HL-60 (cell line): ENCODE results near the gene SNTG2.

Source experiments
- POLR2AphosphoS5 ChIP-seq: IDR thresholded peaks from 2 replicates; pipeline ENCODE4 v1.6.1; 2012; ENCODE audit warnings: low read depth
- SPI1 ChIP-seq: IDR thresholded peaks from 2 replicates; pipeline ENCODE4 v1.6.1; 2012; ENCODE audit warnings: low read depth, mild to moderate bottlenecking, borderline replicate concordance
- TF ChIP-seq, protein P1 (sequence below): IDR thresholded peaks from one replicate; pipeline ENCODE4 v1.5.1; 2011; ENCODE audit warnings: low read length, control low read depth, inconsistent platforms; ENCODE audit not compliant: insufficient read depth
- TF ChIP-seq, protein P2 (sequence below): IDR thresholded peaks from 2 replicates; pipeline ENCODE4 v1.6.1; 2012; ENCODE audit warnings: low read depth; ENCODE audit not compliant: insufficient replicate concordance

DNA sequence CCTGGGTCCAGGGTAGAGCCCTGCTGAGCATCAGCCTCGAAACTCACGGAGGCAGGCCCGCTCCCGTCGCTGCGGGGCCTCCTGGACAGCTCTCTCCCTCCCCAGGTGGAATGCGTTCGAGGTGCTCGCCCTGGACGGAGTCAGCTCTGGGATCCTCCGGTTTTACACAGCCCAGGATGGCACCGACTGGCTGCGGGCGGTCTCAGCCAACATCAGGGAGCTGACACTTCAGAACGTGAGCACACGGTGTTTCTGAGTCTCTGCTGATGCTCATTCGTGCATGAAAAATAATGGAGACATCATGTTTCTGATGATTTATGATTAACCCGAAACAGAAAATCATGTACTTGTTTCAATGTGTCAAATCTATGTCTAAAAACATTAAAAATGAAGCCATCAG lies 287.1 kb downstream of the SNTG2 start:
- TF ChIP-seq POLR2AphosphoS5 (no peak), SPI1 (no peak)
- TF ChIP-seq, protein P1, sequence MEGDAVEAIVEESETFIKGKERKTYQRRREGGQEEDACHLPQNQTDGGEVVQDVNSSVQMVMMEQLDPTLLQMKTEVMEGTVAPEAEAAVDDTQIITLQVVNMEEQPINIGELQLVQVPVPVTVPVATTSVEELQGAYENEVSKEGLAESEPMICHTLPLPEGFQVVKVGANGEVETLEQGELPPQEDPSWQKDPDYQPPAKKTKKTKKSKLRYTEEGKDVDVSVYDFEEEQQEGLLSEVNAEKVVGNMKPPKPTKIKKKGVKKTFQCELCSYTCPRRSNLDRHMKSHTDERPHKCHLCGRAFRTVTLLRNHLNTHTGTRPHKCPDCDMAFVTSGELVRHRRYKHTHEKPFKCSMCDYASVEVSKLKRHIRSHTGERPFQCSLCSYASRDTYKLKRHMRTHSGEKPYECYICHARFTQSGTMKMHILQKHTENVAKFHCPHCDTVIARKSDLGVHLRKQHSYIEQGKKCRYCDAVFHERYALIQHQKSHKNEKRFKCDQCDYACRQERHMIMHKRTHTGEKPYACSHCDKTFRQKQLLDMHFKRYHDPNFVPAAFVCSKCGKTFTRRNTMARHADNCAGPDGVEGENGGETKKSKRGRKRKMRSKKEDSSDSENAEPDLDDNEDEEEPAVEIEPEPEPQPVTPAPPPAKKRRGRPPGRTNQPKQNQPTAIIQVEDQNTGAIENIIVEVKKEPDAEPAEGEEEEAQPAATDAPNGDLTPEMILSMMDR, result no peak
- TF ChIP-seq, protein P2, sequence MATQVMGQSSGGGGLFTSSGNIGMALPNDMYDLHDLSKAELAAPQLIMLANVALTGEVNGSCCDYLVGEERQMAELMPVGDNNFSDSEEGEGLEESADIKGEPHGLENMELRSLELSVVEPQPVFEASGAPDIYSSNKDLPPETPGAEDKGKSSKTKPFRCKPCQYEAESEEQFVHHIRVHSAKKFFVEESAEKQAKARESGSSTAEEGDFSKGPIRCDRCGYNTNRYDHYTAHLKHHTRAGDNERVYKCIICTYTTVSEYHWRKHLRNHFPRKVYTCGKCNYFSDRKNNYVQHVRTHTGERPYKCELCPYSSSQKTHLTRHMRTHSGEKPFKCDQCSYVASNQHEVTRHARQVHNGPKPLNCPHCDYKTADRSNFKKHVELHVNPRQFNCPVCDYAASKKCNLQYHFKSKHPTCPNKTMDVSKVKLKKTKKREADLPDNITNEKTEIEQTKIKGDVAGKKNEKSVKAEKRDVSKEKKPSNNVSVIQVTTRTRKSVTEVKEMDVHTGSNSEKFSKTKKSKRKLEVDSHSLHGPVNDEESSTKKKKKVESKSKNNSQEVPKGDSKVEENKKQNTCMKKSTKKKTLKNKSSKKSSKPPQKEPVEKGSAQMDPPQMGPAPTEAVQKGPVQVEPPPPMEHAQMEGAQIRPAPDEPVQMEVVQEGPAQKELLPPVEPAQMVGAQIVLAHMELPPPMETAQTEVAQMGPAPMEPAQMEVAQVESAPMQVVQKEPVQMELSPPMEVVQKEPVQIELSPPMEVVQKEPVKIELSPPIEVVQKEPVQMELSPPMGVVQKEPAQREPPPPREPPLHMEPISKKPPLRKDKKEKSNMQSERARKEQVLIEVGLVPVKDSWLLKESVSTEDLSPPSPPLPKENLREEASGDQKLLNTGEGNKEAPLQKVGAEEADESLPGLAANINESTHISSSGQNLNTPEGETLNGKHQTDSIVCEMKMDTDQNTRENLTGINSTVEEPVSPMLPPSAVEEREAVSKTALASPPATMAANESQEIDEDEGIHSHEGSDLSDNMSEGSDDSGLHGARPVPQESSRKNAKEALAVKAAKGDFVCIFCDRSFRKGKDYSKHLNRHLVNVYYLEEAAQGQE, result no peak
